ENCODE results near the gene CDKN2B-AS1. TPM values are rescaled to one million over a fixed set of nuclear protein-coding genes. Genes with fewer than 3 reads are reported as not detected.

CDKN2B-AS1 gene
- polyA plus RNA-seq, 2 of the 4 experiments (the other 2 are of a cell fraction): not detected

- no peaks in the 10 kb centered on the region for H3K9me3 ChIP-seq
- no CpG with 5 or more reads among the region's 3 CpGs for WGBS (ENCODE audit: missing lambda C conversion rate)
- FAIRE-seq: no peak
Measured at GRCh38 chr9:22078081-22078480, 83.5 kb downstream of the CDKN2B-AS1 start.

GRCh38 chr9:22079873-22080341 lies 85.3 kb downstream of the CDKN2B-AS1 start:
- ChIA-PET POLR2A (no interaction called here), CTCF (no interaction called here)
- ATAC-seq (no peak), FAIRE-seq (no peak), DNase-seq (ENCODE audit: low read depth in 1 of 2, low spot score in 1 of 2) (no peak)
- Histone ChIP-seq H3K4me2 (no peak overlapping the region), H3K4me1 (no peaks in the 10 kb centered on the region), H3K9me3 (no peaks in the 10 kb centered on the region), H3K4me3 (no peak overlapping the region), H3K27ac (no peak overlapping the region)
- WGBS (ENCODE audit: missing lambda C conversion rate): no CpG with 5 or more reads among the region's 4 CpGs
- TF ChIP-seq ESRRA (IDR thresholded peaks at IDR 0.05; ENCODE audit: borderline replicate concordance, low read length): no peak
- no peak for TF ChIP-seq CBX8 (IDR thresholded peaks at IDR 0.05)
- no peak for TF ChIP-seq JUN (IDR thresholded peaks at IDR 0.05)
- TF ChIP-seq REST (IDR thresholded peaks at IDR 0.05): no peak
- no peak for TF ChIP-seq SMC3 (IDR thresholded peaks at IDR 0.05)
- no peak for TF ChIP-seq RARB (CRISPR knock-in tag; IDR thresholded peaks at IDR 0.05)
- TF ChIP-seq RNF2 (IDR thresholded peaks at IDR 0.05; ENCODE audit: borderline replicate concordance, low read depth): no peak
- TF ChIP-seq RCOR1 (IDR thresholded peaks at IDR 0.05; ENCODE audit: low read depth, low read length): no peak
- TF ChIP-seq TP53 (CRISPR knock-in tag; IDR thresholded peaks at IDR 0.05): no peak
- TF ChIP-seq, protein P1, sequence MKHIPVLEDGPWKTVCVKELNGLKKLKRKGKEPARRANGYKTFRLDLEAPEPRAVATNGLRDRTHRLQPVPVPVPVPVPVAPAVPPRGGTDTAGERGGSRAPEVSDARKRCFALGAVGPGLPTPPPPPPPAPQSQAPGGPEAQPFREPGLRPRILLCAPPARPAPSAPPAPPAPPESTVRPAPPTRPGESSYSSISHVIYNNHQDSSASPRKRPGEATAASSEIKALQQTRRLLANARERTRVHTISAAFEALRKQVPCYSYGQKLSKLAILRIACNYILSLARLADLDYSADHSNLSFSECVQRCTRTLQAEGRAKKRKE (CRISPR knock-in tag; IDR thresholded peaks at IDR 0.05; ENCODE audit: low read depth): no peak
- no peak for TF ChIP-seq CHD4 (IDR thresholded peaks at IDR 0.05; ENCODE audit: borderline replicate concordance)
- no peak for TF ChIP-seq MYC (IDR thresholded peaks at IDR 0.05; ENCODE audit: borderline replicate concordance, low read length)
- no peak for TF ChIP-seq HOXB5 (CRISPR knock-in tag; IDR thresholded peaks at IDR 0.05)
- TF ChIP-seq ELK1 (IDR thresholded peaks at IDR 0.05; ENCODE audit: low read depth, low read length): no peak
- no peak for TF ChIP-seq NR3C1 (IDR thresholded peaks at IDR 0.05)

More at GRCh38 chr9:22078081-22078480, 83.5 kb downstream of the CDKN2B-AS1 start:
- Histone ChIP-seq H3K4me1 (no peaks in the 10 kb centered on the region), H3K27ac (no peak overlapping the region), H3K4me3 (no peak overlapping the region), H3K4me2 (no peak overlapping the region)
- ATAC-seq (no peak), DNase-seq (ENCODE audit: low read depth in 1 of 2, low spot score in 1 of 2) (no peak)
- TF ChIP-seq CBX8 (IDR thresholded peaks at IDR 0.05) (no peak), NFE2L2 (conservative IDR thresholded peaks at IDR 0.05; ENCODE audit: low read length) (no peak), KDM5A (IDR thresholded peaks at IDR 0.05) (no peak)
- CTCF ChIA-PET: no interaction called here
- POLR2A ChIA-PET: no interaction called here

DNA sequence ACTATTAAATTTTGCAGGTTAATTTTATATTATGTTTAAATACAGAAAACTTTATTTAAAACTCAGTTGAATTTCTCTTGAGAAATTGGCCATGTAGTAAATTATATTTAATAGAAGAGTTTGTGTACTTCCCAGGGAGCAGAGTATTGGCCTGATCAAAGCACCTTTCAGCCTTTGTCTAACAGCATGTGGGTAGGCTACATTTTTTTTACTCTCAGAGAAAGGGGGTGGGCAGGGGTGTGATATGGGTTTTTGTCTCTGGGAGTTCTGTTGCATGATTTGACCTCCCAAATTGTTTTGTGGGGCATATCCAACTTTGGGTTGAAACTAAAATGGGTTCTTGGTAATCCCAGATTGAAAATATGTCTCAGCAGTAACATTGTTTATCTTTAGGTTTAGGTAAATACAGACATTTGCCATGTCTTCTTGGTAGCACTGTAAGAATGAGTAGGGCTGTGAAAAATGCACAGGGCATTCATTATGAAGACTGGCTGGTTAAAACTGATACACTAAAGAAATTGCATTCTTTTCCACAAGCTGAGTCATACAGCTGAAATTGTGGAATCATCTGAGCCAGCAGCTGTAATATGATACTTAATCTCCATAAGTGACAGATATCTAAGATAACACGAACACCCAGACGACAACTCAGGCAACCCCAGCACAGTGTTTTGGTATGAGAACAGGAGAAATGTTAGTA lies 89.9 kb downstream of the CDKN2B-AS1 start:
- CTCF ChIA-PET: no interaction called here
- DNase-seq (ENCODE audit: low read depth in 1 of 2, low spot score in 1 of 2) (no peak), FAIRE-seq (no peak), ATAC-seq (no peak)
- Histone ChIP-seq H3K4me2 (no peak overlapping the region), H3K9me3 (no peaks in the 10 kb centered on the region), H3K27ac (no peak overlapping the region), H3K4me1 (no peaks in the 10 kb centered on the region), H3K4me3 (no peak overlapping the region)
- POLR2A ChIA-PET: no interaction called here
- no CpG with 5 or more reads among the region's 2 CpGs for WGBS (ENCODE audit: missing lambda C conversion rate)
- TF ChIP-seq NR3C1 (IDR thresholded peaks at IDR 0.05) (no peak), SMC3 (IDR thresholded peaks at IDR 0.05) (no peak), RARB (CRISPR knock-in tag; IDR thresholded peaks at IDR 0.05) (no peak), ZNF302 (CRISPR knock-in tag; IDR thresholded peaks at IDR 0.05) (no peak), USF2 (IDR thresholded peaks at IDR 0.05) (no peak), ESRRA (IDR thresholded peaks at IDR 0.05; ENCODE audit: borderline replicate concordance, low read length) (no peak), ZSCAN20 (CRISPR knock-in tag; IDR thresholded peaks at IDR 0.05) (no peak), CBX8 (IDR thresholded peaks at IDR 0.05) (no peak), MAFK (IDR thresholded peaks at IDR 0.05; ENCODE audit: partially characterized antibody) (no peak)
- TF ChIP-seq, protein P2, sequence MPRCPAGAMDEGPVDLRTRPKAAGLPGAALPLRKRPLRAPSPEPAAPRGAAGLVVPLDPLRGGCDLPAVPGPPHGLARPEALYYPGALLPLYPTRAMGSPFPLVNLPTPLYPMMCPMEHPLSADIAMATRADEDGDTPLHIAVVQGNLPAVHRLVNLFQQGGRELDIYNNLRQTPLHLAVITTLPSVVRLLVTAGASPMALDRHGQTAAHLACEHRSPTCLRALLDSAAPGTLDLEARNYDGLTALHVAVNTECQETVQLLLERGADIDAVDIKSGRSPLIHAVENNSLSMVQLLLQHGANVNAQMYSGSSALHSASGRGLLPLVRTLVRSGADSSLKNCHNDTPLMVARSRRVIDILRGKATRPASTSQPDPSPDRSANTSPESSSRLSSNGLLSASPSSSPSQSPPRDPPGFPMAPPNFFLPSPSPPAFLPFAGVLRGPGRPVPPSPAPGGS (IDR thresholded peaks at IDR 0.05): no peak
- TF ChIP-seq, protein P3, sequence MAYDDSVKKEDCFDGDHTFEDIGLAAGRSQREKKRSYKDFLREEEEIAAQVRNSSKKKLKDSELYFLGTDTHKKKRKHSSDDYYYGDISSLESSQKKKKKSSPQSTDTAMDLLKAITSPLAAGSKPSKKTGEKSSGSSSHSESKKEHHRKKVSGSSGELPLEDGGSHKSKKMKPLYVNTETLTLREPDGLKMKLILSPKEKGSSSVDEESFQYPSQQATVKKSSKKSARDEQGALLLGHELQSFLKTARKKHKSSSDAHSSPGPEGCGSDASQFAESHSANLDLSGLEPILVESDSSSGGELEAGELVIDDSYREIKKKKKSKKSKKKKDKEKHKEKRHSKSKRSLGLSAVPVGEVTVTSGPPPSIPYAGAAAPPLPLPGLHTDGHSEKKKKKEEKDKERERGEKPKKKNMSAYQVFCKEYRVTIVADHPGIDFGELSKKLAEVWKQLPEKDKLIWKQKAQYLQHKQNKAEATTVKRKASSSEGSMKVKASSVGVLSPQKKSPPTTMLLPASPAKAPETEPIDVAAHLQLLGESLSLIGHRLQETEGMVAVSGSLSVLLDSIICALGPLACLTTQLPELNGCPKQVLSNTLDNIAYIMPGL (CRISPR knock-in tag; IDR thresholded peaks at IDR 0.05; ENCODE audit: borderline replicate concordance): no peak
